Thyroid gland (tissue), 4 donors: ENCODE results near the gene TMEM217. TPM values are rescaled to one million over a fixed set of nuclear protein-coding genes. Genes with fewer than 3 reads are reported as not detected.

ENCODE experiments used
- DNase-seq, 2 donors: peaks; one replicate each; pipeline ENCODE4 v3.0.0-alpha.2; 2019
- H3K27ac ChIP-seq, 3 donors: fragments of 200-600 bp; sonication (generic); 1 replicate in 2 of 3; 2 replicates in 1 of 3; pipeline ENCODE4 v1.5.1; 2016 to 2019; ENCODE audit warnings: mild to moderate bottlenecking in 1 of 3, moderate library complexity in 1 of 3
- H3K27me3 ChIP-seq: fragments of 200-600 bp; sonication (generic); one replicate; pipeline ENCODE4 v1.5.1; 2019
- H3K36me3 ChIP-seq, 2 donors: fragments of 200-600 bp; sonication (generic); one replicate each; pipeline ENCODE4 v1.5.1; 2016 to 2019
- H3K4me1 ChIP-seq, 2 donors: fragments of 200-600 bp; sonication (generic); one replicate each; pipeline ENCODE4 v1.5.1; 2017 to 2019
- H3K4me3 ChIP-seq, 3 donors: fragments of 200-600 bp; sonication (generic); replicated peaks in 1 of 3; 1 replicate in 2 of 3; 2 replicates in 1 of 3; pipeline ENCODE4 v1.5.1; 2016; ENCODE audit warnings: mild to moderate bottlenecking in 1 of 3
- H3K9me3 ChIP-seq: fragments of 200-600 bp; sonication (generic); one replicate; pipeline ENCODE4 v1.5.1; 2017
- POLR2A ChIP-seq, 2 donors: fragments of 450-650 bp; IDR thresholded peaks; one replicate each; pipeline ENCODE4 v1.6.1; 2017; ENCODE audit warnings: antibody characterized with exemption in 2 of 2, mild to moderate bottlenecking in 2 of 2, moderate library complexity in 1 of 2
- WGBS, 2 donors: methylation state at CpG; one replicate each; pipeline ENCODE4 v1.1.5; 2017; 5-methylcytosine and 5-hydroxymethylcytosine counted together
- intact Hi-C: fragments of 100-400 bp; cut with DNase I; formaldehyde crosslinking; loops from one replicate; pipeline ENCODE4 v1.15.1; 2023
- total RNA-seq, 4 donors: library from RNA; depleted of rRNA; stranded (reverse); fragments of >200 nt; gene quantifications; one replicate each; pipeline ENCODE4 v1.2.3, GENCODE V29; 2016
- TF ChIP-seq, protein P1 (sequence below), 6 experiments: fragments of 200-600 bp in 3 of 6; fragments of 450-650 bp in 3 of 6; sonication (generic) in 3 of 6; IDR thresholded peaks; one replicate each; pipeline ENCODE4 v1.5.1; 2016 to 2019; ENCODE audit warnings: antibody characterized with exemption in 6 of 6, mild to moderate bottlenecking in 2 of 6, inconsistent platforms in 1 of 6, moderate library complexity in 1 of 6

Gene TMEM217
- total RNA-seq, 4 donors from 2014 or later, result 0.22 to 3.8 (median 1.0) TPM; not detected in 1

DNA sequence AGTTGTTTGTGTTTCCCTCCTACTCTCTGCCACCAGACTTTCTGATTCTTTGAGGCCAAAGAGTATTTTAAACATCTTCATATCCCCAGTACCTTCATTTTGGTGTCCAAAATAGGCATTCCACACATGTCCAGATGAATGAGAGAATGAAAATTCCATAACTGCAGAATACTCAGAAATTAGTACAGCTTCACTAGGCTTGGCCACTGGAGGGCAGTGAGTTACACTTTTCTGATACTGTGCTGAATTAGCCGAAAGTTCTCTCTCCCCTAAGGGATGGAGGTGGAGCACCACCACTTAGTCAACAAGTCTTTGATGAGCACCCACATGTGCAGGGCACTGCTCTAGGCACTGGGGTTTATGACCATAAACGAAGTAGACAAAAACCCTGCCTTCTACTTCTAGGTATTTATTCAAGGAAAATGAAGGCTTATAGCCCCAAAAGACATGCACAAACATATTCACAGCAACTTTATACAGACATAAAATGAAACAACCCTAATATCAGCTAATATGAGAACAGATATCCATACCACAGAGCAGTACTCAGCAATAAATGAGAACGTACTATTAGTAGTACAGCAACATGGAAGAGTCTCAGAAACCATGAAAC lies 46.1 kb upstream of the TMEM217 start:
- Histone ChIP-seq H3K27ac (no peak overlapping the region), H3K9me3 (no peaks in the 10 kb centered on the region), H3K27me3 (no peaks in the 10 kb centered on the region), H3K4me1 (peaks cover 8 to 11% of the 10 kb centered on the region in 2 donors), H3K4me3 (no peak overlapping the region), H3K36me3 (peaks cover 3 to 4% of the 10 kb centered on the region in 2 donors)
- WGBS, 2 donors, result 75 to 82% methylated on average over 3 of the region's 3 CpGs
- intact Hi-C loops, result no loop called here
- peak in 1 of 2 donors; percentile 6 for DNase-seq
- TF ChIP-seq, protein P1, sequence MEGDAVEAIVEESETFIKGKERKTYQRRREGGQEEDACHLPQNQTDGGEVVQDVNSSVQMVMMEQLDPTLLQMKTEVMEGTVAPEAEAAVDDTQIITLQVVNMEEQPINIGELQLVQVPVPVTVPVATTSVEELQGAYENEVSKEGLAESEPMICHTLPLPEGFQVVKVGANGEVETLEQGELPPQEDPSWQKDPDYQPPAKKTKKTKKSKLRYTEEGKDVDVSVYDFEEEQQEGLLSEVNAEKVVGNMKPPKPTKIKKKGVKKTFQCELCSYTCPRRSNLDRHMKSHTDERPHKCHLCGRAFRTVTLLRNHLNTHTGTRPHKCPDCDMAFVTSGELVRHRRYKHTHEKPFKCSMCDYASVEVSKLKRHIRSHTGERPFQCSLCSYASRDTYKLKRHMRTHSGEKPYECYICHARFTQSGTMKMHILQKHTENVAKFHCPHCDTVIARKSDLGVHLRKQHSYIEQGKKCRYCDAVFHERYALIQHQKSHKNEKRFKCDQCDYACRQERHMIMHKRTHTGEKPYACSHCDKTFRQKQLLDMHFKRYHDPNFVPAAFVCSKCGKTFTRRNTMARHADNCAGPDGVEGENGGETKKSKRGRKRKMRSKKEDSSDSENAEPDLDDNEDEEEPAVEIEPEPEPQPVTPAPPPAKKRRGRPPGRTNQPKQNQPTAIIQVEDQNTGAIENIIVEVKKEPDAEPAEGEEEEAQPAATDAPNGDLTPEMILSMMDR (IDR thresholded peaks at IDR 0.05), result peak in 3 of 6 experiments; percentile 20 to 45 (median 25)
- no peak for TF ChIP-seq POLR2A (IDR thresholded peaks at IDR 0.05)

DNA sequence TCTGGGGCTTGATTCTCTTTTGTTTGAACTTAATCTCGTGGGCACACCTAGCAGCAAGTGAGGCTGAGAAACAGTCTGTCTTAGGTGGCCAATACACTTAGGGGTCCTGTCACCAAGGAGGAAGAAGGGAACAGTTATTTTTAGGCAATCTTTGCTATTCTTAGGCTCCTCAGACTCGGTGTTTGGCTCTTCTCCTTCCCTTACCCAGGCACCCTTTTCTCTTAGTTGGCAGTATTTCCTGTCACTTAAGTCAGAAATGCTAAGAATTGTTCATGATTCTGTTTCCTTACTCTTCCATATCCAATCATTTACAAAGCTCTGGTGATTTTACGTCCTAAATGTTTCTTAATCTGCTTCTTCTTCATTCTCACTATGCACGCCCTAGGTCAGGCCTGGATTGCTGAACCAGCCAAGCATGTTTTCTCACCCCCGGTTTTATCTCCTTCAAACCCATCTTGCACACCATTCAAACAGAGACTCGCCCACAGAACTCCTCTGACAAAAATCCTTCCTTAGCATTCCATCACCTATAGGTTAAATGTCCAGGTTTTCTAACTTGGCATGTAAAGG lies 45.2 kb upstream of the TMEM217 start:
- no peak for DNase-seq
- Histone ChIP-seq H3K36me3 (peaks cover 3 to 4% of the 10 kb centered on the region in 2 donors), H3K27ac (no peak overlapping the region), H3K4me3 (no peak overlapping the region), H3K27me3 (no peaks in the 10 kb centered on the region), H3K9me3 (no peaks in the 10 kb centered on the region), H3K4me1 (peaks cover 0 to 5% of the 10 kb centered on the region in 2 donors)
- intact Hi-C loops, result no loop called here
- 91 to 94% methylated on average over 6 of the region's 6 CpGs for WGBS, 2 donors
- no peak for TF ChIP-seq POLR2A (IDR thresholded peaks at IDR 0.05)
- TF ChIP-seq, protein P1 (IDR thresholded peaks at IDR 0.05), result no peak

- Histone ChIP-seq H3K4me3 (no peak overlapping the region), H3K9me3 (no peaks in the 10 kb centered on the region), H3K27ac (no peak overlapping the region), H3K36me3 (peaks cover 3 to 4% of the 10 kb centered on the region in 2 donors), H3K4me1 (no peaks in the 10 kb centered on the region), H3K27me3 (no peaks in the 10 kb centered on the region)
- DNase-seq, result no peak
- intact Hi-C loops, result no loop called here
- TF ChIP-seq, protein P1 (IDR thresholded peaks at IDR 0.05), result no peak
- no peak for TF ChIP-seq POLR2A (IDR thresholded peaks at IDR 0.05)
- WGBS, 2 donors, result 79 to 85% methylated on average over 1 of the region's 1 CpG
These were observed 44.2 kb upstream of the TMEM217 start for GRCh38 chr6:37302086-37302686.

DNA sequence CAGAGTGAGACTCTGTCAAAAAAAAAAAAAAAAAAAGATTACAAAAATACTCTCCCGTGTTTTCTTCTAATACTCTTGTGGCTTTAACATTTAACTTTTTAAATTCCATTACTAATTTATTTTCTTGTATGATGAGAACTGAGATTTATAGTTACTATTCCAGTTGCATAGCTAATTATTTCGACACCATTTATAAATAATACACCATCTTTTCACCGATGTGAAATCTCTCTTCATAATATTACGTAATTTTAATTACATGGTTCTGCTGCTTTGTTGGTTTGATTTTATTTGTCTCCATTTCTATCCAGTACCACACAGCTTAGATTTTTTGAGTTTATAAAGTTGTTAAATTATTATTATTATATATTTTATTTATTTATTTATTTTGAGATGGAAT lies 42.0 kb upstream of the TMEM217 start:
- H3K36me3 ChIP-seq, result peaks cover 3 to 13% of the 10 kb centered on the region in 2 donors

More for the DNA sequence above, 42.0 kb upstream of the TMEM217 start:
- TF ChIP-seq, protein P1 (IDR thresholded peaks at IDR 0.05), result no peak
- no peak for TF ChIP-seq POLR2A (IDR thresholded peaks at IDR 0.05)
- no peak for DNase-seq
- Histone ChIP-seq H3K4me3 (no peak overlapping the region), H3K9me3 (no peaks in the 10 kb centered on the region), H3K4me1 (no peaks in the 10 kb centered on the region), H3K27me3 (no peaks in the 10 kb centered on the region), H3K27ac (no peak overlapping the region)
- intact Hi-C loops, result no loop called here
- whole genome bisulfite sequencing, 2 donors, result 95 to 98% methylated on average over 4 of the region's 4 CpGs
